GM18499 (cell line): ENCODE data around the gene ACTL8.

Experiments
- ATAC-seq: cut with Tn5 transposase; IDR thresholded peaks from one replicate; pipeline ENCODE4 v1.9.1; 2021; ENCODE audit warnings: moderate number of reproducible peaks; ENCODE audit not compliant: insufficient read depth, unreplicated experiment

The ACTL8 gene

DNA sequence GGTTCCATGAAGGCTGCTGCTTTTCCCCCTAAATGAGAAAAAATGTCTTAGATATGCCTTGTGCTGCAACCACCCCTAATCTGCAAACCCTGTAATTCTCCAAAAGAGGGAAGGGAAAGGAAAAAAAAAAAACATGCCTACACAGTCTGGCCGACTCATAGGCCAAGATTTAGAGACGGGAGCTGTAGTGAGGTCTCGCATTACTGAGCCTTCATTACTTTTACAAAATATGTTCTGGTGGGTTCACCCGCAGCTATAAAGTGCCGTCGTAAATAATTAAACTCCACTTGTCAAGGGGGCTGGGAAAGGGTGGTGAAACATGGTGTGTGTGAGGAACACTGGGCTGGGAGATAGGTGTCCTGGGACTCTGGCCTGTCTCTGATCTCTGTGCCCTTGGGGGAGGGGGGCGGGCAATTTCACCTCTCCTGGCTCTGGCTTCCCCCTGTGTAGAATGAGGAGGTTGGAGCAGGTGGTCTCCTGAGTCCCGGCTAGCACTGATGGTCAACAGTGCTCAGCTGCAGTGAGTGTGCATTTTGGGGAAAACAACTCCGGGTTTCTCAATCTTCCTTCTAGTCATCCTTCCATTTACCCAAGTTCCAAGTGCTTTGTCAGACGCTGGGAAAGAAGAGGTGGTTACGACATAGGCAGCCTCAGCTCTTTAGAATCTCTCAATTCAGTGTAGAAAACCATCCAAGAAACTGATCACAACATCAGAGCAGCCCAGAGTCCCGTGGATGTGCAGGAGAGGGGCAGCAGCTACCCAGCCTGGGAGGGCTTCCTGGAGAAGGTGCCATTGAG, 82.3 kb downstream of the ACTL8 start:
- ATAC-seq = no peak

DNA sequence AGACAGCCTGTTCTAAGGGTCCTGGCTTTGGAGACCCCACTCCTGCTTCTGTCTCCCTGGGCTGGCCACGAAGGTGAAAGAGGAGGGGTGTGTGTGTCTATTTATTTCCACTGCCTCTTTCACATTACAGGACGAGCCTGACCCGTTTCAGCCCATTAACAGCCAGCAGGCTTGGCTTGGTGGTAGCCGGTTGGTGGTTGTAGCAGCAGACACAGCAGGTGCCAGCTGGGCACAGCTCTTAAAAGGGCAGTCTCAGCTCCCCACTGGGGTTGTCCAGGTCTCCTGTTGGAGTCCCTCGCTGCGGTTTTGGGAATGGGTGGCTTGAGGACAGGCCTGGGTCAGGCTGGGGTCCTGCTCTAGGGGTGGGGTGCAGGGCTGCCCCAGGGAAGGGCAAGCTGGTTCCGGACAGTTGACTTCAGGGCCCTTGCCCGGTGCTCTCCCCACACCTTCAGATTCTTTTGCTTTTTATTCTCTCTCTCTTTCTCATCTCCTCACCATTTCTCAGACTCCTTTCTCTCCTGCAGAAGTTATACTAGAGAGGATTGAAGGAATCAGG, 84.6 kb downstream of the ACTL8 start:
- no peak for ATAC-seq

DNA sequence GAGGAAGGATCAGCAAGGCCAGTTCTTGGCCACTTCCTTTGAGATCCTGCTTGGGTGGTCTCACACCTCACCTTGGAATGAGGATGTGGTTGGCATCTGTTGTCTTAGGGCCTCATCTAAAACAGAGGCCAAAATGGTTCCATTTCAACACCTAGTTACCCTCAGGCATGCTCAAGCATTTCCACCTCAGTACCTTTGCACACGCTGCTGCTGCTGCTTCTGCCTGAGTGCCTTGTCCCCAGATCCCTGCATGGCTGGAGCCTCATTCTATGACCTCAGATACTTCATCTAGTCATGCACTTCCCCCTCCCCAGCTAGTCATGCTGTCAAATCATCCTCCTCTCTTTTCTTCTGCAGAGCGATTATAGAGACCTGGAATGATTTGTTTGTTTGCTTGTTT, 86.8 kb downstream of the ACTL8 start:
- ATAC-seq = no peak

DNA sequence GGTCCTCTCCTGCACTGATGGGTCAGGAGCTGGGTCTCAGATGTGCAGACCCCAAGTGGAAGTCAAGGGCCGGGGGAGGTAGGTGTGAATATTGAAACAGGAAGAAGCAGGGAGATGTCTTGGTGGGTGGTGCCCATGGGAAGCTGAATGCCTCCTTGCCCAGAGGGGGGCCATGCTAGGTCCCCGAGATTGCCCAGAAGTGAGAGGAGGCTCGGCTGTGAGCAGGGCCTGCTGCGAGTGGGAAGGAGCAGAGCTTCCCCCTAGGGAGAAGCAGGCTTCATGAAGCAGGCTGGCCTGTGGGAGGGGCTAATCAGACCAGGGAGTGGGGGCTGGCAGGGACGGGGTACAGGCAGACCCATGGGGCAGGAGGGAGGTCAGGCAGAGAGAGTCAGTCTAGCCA, 87.6 kb downstream of the ACTL8 start:
- ATAC-seq = no peak

DNA sequence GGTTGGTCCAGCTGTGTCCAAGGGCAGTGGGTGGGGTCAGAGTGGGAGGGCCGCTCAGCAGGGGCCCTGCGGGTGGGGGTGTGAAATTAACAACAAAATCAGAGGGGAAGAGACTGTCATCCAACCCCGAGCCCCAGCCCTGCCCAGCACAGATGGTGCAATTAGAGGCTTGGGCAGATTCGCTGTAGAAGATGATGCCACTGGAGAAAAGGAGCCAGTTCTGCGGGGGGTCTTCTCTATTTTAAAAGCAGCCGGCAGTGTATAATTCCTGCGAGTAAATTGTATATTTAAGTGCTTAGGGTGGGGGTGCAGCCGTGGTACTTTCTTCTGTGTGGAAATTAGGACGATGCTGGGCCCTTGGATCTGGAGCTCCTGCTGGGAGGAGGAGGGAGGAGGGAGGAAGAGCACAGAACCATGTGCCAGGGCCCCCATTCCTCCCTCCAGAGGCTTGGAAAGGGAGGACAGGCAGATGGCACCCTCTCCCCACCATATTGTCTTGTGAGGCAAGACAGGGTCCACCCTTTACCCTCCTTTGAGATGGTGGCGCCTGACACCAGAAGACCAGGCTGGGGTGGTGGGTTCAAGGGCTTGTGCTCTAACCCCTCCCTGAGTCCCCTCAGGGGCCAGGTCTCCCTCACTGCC, 89.2 kb downstream of the ACTL8 start:
- no peak for ATAC-seq

DNA sequence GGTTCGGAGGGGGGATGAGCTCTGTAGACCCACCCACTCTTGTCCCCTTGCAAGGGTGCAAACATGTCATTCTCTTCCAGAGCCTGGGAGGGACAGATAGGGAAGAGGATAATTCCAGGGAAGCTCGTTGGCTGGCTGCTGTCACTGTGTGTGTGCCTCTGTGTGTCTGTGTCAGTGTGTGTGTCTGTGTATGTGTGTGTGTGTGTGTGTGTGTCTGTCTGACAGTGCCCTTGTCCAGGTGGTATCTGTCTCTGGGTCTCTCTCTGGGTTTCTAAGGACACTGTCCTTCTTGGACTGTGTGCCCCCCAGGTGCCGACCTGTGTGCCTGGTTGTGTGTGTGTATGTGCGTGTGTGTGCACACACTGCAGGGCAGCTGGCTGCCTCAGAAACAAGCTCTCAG, 90.5 kb downstream of the ACTL8 start:
- no peak for ATAC-seq

DNA sequence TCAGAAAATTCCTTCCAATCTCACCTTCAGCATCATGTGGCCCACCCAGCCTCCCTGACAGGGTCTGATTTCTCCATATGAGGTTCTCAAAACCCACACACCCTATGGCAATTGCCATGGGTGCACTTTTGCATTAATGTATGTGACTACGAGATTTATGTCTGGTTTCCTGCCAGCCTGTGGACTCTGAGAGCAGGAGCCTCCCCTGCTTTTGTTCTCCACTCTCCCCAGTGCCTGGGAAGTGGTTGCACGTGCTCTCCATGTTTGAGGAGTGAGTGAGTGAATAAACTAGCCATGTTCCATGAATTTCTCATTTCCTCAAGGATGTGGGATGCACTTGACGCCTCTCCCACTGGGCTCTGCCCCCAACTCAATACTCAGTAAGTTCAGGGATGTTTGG, 91.2 kb downstream of the ACTL8 start:
- no peak for ATAC-seq

DNA sequence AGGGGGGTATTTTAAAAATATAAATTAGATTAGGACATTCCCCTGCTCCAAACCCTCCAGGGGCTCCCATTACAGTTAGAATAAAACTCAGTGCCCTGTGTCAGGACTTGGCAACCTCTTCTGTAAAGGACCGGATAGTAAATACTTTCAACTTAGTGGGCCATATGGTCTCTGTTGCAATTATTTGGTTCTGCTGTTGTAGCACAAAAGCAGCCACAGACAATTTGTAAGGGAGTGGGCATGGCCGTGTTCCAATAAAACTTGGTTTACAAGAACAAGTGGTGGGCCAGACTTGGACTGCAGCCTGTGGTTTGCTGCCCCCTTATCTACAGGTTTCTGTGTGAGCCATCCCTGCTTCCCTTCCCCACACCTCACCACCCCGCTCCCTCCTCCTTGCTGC, 92.0 kb downstream of the ACTL8 start:
- no peak for ATAC-seq

DNA sequence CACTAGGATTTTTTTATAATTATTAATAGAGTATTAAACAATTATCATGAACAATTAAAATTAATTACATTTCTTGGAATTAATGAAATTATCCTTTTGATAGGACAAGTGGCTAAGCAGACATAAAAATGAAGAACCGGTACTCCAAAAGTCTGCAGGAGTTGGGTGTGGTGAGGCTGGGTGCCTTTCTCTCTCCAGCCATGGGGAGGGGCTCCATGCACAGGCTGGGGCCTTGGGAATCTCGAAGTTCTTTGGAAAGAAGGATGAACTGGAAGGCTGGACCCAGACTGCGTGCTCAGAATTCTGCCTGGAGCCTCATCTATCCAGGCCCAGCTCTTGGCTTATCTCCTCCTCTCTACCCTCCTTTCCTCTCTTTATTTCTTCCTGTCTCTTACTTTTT, 94.1 kb downstream of the ACTL8 start:
- ATAC-seq = no peak

DNA sequence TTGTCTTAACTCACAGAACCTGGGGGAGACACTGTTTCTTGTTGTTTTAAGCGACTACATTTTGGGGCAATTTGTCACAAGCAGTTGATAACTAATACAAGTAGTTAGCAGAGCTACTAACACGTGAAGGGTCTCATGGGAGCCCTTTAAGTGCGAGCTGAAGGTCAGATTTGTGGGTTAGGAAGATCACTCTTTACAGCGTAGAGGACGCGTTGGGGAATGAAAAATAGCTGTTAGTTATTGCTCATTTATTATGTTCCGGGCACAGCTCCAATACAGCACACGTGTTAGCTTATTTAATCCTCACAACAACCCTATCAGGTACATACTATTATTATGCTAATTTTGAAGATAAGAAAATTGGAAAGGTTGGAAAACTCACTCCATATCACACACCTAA, 95.9 kb downstream of the ACTL8 start:
- ATAC-seq = no peak

DNA sequence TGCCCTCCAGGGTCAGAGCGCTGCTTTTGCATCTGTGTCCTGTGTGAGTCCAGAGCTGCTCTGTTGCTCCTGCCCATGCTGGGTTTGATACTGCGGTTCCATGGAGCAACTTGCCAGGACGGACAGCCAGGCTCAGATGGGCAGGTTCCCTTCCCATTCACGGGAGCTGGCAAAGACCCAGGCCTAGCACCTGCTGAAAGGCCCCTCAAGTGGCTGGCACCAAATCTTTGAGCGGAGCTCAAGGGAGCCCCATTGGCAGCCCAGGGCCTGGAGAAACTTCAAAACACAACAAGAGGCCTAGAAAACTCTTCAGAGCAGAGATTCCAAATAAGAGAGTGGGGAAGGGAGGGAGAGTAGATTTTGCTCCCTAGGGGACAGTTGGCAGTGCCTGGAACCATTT, 97.2 kb downstream of the ACTL8 start:
- ATAC-seq = no peak

DNA sequence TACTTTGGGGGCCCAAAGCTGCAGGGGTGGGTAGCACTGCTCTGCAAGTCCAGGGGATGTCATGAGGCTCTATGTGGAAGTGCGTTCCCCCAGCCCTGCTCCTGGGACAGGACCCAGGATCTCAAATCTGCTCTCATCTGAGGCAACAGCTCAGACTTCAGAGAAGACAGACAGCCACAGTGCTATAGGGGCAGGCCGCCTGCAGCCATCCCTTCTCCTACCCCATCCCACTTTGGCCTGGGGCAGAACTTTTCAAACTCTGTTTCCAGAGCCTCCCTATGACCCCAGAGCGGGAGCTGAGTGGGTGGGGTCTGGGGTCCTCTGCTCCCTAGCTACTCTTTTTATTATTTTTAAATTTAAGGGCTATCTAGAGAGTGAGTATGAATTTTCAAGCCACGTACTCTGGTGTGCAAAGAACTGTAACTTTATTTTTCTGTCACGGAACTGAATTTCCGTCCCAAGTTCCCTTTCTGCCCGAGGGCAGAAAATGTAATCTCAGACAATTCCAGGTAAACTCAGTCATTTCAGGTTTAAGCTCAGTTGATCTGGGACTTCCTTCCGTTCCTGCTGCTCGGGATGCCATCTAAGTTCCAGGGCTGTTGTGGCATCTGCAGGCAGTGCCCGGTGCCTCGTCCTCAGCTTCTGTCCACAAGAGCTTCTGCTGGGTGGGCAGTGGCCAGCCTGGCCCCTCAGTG, 98.3 kb downstream of the ACTL8 start:
- no peak for ATAC-seq

DNA sequence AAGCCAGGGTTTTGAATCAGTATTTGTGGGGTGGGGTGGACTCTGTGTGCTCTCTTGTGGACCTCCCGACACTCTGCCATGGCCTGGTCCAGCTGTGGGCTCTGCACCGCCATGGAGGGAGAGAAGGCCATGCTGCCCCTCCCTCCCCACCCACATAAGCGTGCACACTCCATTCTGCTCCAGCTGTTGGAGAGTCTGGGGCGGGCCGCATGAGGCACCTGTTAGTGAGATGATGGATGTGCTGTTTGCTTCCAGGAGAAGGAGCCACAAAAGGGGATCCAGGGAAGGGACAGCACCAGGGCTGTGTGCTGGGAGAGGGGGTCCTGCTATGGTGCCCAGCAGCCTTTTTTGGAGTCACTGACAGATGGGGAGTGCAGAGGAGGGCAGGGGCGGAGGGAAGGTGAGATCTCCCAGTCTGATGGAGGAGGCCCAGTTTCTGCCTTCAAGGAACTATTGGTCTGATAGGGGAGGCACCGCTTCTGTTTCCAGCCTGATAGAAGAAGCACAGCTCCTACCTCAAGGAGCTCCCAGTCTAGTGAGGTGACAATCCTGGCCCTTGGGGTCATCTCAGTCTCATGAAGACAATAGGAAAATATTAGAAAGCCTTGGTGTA, 101.5 kb downstream of the ACTL8 start:
- ATAC-seq = no peak

DNA sequence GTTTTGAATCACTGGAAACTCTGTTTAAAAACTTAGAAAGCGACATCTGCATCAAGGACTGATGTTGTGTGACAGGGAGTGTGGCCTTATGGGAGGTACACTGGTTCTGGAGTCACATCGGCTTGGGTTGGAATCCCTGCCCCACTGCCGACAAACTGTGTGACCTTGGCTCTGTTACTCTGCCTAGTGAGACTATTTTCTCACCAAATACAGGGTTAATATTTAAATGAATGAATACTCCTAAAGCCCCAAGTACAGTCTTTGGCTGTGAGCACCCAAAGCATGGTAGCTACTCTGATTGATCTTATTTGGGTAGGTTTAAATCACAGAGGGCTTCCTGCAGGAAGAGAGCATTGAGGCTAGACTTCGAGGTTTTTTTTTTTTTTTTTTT, 102.0 kb downstream of the ACTL8 start:
- ATAC-seq = no peak

DNA sequence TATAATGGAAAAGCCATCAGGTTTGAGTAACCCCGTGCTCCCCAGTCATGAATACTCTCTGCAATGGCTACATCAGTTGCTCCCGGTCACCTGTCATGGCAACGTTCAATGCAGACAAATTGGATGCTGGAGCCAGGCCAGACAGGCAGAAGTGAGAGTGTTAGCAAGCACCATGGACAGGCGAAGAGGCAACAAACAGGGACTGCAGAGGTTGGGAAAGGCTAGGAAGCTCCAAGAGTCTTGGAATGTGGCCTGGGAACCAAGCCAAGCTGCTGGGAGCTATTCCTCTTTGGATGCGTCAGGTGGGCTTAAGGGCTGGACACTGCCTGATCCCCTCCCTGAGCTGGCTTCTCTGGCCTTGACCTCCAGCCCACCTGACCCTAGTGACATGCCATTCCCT, 102.9 kb downstream of the ACTL8 start:
- ATAC-seq = no peak

DNA sequence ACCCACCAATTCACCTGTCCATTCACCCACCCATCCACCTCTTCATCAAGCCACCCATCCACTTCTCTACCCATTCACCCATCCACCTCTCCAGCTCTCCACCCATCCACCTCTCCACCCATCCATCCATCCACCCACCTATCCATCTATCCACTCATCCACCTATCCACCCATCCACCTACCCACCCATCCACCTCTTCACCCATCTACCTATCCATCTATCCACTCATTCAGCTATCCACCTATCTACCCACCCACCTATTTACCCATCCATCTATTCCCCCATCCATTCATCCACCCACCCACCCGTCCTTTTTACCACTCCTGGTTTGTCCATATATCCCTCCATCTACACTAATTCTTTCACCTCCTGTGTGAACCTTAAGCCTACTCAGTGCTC, 105.7 kb downstream of the ACTL8 start:
- ATAC-seq = no peak

DNA sequence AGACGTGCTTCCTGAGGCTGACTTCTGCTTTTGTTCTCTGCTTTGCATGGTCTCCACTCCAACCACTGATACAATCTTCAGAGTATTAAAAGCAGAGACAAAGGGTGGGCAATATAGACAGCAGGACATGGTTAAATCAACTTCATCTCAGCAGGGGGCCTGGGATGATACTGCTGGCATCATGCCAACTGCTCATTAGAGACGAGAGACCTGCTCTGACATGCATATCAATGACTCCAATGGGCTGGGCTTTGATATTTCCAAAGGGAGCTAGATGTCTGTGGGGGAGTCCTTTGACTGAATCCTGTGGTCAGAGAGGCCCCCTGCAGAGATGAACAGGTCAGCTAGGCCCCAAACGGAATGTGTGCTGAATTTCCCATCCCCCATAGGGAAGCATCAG, 106.6 kb downstream of the ACTL8 start:
- ATAC-seq = no peak

DNA sequence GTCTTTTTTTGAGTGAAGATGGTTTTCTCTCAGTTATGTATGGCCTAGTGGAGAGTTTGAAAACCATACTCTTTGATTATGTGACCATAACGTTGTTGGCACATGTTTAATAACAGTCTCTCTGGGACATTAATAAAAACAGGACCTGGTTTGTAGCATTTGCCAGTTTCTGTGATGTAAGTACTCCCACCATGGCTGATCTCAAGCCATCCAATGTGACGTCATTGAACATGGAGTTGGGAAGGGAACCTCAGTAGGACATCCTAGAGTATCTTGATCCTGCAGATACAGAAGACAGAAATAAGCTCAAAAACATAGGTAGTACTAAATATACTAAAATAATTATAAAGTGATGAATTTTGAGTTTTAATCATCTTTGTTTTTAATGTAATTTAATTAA, 107.0 kb downstream of the ACTL8 start:
- no peak for ATAC-seq

DNA sequence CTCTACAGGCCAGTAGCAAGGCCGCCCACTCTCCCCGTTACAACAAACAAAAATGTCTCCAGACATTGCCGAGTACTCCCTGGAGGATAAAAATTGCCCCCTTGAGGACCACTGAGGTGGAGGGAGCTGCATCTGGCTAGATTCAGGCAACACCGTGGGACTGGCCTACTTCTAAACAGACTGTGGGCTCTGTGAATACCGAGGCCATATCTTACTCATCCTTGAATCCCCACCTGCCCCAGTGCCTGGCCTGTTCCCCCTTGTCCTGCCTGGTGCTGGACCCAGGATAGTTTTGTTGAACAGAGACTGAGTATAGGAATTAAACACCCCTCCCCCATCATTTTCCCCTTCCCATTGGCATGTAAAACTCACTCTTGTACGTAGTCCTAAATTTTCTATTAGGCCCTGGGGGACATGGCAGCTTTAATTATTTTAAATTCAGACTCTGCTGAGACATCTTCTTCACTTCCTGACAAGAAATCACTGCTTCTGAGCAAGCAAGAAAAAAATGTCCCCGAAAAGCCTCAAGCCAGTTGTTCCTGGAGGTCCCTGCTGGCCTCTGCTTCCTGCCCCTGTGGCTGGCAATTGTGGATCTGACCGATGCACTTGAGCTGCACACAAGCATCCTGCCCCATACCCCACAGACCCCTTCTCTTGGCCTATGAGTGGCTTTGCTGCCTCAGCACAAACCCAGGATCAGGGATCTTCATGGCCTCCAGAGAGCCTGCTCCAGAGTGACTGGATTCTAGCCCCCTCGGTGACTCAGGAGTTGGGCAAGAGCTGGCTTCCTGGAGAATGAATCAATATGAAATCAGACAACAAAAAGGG, 111.0 kb downstream of the ACTL8 start:
- no peak for ATAC-seq

DNA sequence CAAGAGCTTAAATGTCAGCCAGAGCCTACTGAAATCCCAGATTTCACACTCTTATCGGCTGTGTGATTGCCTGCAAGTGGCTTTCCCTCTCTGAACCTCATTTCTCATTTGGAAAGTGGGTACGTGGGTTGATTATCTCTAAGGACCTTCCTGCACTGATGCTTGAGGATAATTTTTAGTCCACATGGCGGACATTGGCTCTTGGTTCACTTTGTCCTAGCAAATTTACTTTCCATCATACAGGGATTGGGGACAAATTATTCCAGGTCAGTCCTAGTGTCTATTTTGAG, 111.6 kb downstream of the ACTL8 start:
- no peak for ATAC-seq
